Measurements from ENCODE around the gene RETREG1.

GRCh38 chr5:16477541-16477940 is 139.3 kb downstream of the RETREG1 start:
- TF ChIP-seq CTCF (conservative IDR thresholded peaks at IDR 0.05; ENCODE audit: low read depth in 2 of 2) (no peak), REST (IDR thresholded peaks at IDR 0.05; ENCODE audit: unreplicated experiment) (no peak), CREB1 (CRISPR knock-in tag; IDR thresholded peaks at IDR 0.05; ENCODE audit: low read depth) (no peak), EZH2phosphoT487 (IDR thresholded peaks at IDR 0.05; ENCODE audit: unreplicated experiment) (no peak), POLR2AphosphoS5 (IDR thresholded peaks at IDR 0.05; ENCODE audit: low read depth) (no peak)

Measured in GM23338 (cell line).